ENCODE measurements around the gene UGDH.
A peak's percentile ranks its signal among the peaks of the same experiment; 100 is the strongest.
"Not testable (repeated sequence)": the region's sequence is repeated elsewhere in the genome, so short reads cannot be mapped to it uniquely, and the experiment has no call there.

Gene UGDH

GRCh38 chr4:39532237-39532636, 5.0 kb upstream of the UGDH start:
- DNase-seq (ENCODE audit: low read depth, low spot score); H3K27ac ChIP-seq: not testable (repeated sequence)

- H3K27ac ChIP-seq = no peak overlapping the region
- DNase-seq (ENCODE audit: low read depth, low spot score) = no peak
Observed at GRCh38 chr4:39530682-39531081, 3.4 kb upstream of the UGDH start.

GRCh38 chr4:39529534-39529933, 2.3 kb upstream of the UGDH start:
- DNase-seq (ENCODE audit: low read depth, low spot score) = no peak
- H3K27ac ChIP-seq = no peak overlapping the region

GRCh38 chr4:39528061-39528465, 824 bp upstream of the UGDH start:
- peak overlapping the region; percentile 87 for H3K27ac ChIP-seq
- DNase-seq (ENCODE audit: low read depth, low spot score) = no peak

- H3K27ac ChIP-seq = peak overlapping the region; percentile 87
- no peak for DNase-seq (ENCODE audit: low read depth, low spot score)
Observed at GRCh38 chr4:39526765-39527295, 409 bp downstream of the UGDH start.

- no peak for DNase-seq (ENCODE audit: low read depth, low spot score)
- peak overlapping the region; percentile 87 for H3K27ac ChIP-seq
Observed at GRCh38 chr4:39525822-39526690, 1.2 kb downstream of the UGDH start.

- no peak for DNase-seq (ENCODE audit: low read depth, low spot score)
- H3K27ac ChIP-seq = no peak overlapping the region
Observed at GRCh38 chr4:39524161-39524957, 2.9 kb downstream of the UGDH start.

GRCh38 chr4:39522068-39522467, 5.2 kb downstream of the UGDH start:
- no peak overlapping the region for H3K27ac ChIP-seq
- no peak for DNase-seq (ENCODE audit: low read depth, low spot score)

- H3K27ac ChIP-seq = no peak overlapping the region
- DNase-seq (ENCODE audit: low read depth, low spot score) = no peak
Observed at GRCh38 chr4:39521253-39521919, 5.9 kb downstream of the UGDH start.

GRCh38 chr4:39518484-39518883, 8.8 kb downstream of the UGDH start:
- no peak overlapping the region for H3K27ac ChIP-seq
- DNase-seq (ENCODE audit: low read depth, low spot score) = no peak

GRCh38 chr4:39516407-39516966, 10.8 kb downstream of the UGDH start:
- peak overlapping the region; percentile 62 for H3K27ac ChIP-seq
- no peak for DNase-seq (ENCODE audit: low read depth, low spot score)

- H3K27ac ChIP-seq = peak overlapping the region; percentile 62
- not testable (repeated sequence) for DNase-seq (ENCODE audit: low read depth, low spot score)
Observed at GRCh38 chr4:39515669-39516401, 11.4 kb downstream of the UGDH start.

- peak overlapping the region; percentile 62 for H3K27ac ChIP-seq
- no peak for DNase-seq (ENCODE audit: low read depth, low spot score)
Observed at GRCh38 chr4:39514888-39515401, 12.3 kb downstream of the UGDH start.

GRCh38 chr4:39514266-39514665, 13.0 kb downstream of the UGDH start:
- peak overlapping the region; percentile 62 for H3K27ac ChIP-seq
- DNase-seq (ENCODE audit: low read depth, low spot score) = not testable (repeated sequence)

- no peak for DNase-seq (ENCODE audit: low read depth, low spot score)
- H3K27ac ChIP-seq = no peak overlapping the region
Observed at GRCh38 chr4:39510348-39510929, 16.8 kb downstream of the UGDH start.

GRCh38 chr4:39505581-39505980, 21.7 kb downstream of the UGDH start:
- no peak overlapping the region for H3K27ac ChIP-seq

GRCh38 chr4:39504538-39504937, 22.7 kb downstream of the UGDH start:
- no peak for DNase-seq (ENCODE audit: low read depth, low spot score)
- H3K27ac ChIP-seq = no peak overlapping the region

More at GRCh38 chr4:39505581-39505980, 21.7 kb downstream of the UGDH start:
- DNase-seq (ENCODE audit: low read depth, low spot score) = no peak

- H3K27ac ChIP-seq = peak overlapping the region; percentile 46
- not testable (repeated sequence) for DNase-seq (ENCODE audit: low read depth, low spot score)
Observed at GRCh38 chr4:39502664-39503035, 24.6 kb downstream of the UGDH start.
